RPMI7951 (cell line): ENCODE measurements around the gene CYP2R1. TPM values are rescaled to one million over a fixed set of nuclear protein-coding genes. Genes with fewer than 3 reads are reported as not detected.
A peak's percentile ranks its signal among the peaks of the same experiment; 100 is the strongest.
"Not testable (repeated sequence)": the region's sequence is repeated elsewhere in the genome, so short reads cannot be mapped to it uniquely, and the experiment has no call there.

Experiments used
- DNase-seq: peaks from one replicate; pipeline ENCODE4 v3.0.0-alpha.2; 2012; ENCODE audit warnings: low read depth
- total RNA-seq: library from RNA; depleted of rRNA; stranded (reverse); fragments of >200 nt; shearing (Covaris generic); gene quantifications from 2 replicates; pipeline ENCODE4 v1.2.3, GENCODE V29; 2014

CYP2R1 gene
- total RNA-seq, 1 experiment from 2014 or later, result 5.6 TPM

DNA sequence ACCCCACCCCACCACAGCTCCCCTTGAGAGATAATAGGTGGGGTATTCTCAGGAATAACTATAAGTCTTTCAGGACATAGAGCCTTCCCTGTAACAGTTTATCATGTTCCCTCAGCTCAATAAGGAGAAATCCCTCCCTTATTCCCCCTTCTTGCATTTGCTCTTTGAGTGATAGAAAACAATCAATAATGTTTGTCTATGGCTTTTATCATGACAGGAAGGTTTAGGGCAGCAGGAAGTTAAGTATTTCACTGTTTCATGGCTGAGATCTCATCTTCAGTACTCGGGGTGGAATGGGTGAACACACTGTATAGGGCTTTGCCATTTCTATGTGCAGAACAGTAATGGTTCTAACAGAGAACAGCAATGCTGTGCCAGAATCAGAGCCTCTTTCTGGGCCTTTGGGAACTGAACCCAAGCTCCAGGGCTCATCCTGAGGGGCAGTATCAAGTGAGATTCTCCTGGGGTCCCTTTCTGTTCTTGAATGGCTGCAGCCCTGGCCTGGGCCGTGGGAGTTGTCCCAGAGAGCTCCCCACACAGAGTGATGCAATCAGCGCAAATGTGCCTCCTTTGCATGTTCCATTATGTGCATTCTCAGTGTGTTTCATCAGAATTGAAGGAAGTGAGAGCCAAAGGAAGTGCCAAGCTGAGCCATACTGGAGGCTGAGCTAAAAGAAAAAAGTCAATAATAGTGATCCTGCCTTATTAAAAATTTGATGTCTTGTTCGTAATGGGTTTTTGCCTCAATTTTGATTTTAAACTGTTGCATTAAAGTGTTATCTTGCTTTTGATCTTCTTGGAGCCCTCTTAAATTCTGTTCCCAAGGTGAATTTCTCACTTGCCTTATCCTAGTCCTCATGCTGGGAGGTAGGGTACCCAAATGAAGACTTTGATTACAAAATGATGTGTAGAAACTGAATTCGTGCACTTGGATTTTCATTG is 2.9 kb upstream of the CYP2R1 start:
- no peak for DNase-seq

DNA sequence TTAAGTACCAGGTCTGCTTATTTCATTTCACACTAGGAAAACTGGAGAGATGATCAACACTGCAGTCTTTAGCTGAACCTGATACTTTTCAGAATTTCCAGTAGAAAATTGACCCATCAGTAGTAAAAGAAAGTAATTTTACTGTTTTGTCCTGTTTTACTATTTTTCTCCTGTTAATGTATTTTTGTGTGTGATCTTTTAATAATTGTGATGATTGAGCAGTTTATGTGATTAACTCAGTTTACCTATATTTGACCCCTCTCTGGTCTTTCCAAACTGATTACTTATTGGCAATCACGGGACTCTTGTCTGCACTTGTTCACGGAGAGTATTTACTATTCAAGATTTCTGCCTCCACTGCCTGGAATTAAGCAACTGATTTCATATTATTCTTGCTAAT is 546 bp upstream of the CYP2R1 start:
- no peak for DNase-seq

DNA sequence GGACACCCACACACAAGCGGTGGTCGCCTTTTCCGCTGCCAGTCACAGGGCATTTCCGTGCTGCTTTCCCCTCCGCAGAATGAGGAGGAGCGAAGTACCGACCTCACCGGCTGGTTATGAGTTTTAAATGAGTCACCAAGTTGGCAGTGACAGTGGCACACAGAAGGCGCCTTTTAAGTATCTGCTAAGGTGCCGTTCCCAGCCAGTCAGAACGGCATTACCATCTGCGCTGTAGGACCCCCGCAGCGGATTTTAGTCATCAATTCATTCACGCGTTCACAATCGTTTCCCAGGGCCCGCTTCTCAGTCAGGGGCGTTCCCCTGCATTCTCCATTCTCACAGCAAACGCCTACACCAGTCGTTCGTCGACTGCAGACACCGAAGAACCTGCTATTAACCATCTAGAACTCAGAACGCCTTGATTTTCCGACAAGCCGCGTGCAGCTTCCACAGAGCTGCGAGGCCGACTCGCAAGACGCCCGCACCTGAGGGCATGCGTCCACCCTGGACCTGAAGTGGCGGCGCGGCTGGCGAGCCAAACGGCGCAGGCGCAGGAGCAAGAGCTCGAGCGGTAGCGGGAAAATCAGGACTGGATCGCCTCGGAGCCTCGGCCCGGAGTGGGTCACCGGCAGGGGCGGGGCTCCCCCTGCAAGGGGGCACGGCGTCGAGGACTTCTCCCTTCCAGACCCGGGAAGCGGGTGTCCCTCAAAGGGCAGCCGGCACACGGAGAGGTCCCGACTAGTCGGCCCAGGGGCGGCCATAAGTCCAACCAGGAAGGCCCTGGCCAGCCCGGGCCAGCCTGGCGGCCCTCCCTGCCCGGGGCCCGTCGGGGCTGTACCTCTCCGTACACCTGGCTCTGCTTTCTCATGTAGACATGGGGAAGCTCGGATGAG is 642 bp downstream of the CYP2R1 start:
- DNase-seq, result peak; percentile 79

DNA sequence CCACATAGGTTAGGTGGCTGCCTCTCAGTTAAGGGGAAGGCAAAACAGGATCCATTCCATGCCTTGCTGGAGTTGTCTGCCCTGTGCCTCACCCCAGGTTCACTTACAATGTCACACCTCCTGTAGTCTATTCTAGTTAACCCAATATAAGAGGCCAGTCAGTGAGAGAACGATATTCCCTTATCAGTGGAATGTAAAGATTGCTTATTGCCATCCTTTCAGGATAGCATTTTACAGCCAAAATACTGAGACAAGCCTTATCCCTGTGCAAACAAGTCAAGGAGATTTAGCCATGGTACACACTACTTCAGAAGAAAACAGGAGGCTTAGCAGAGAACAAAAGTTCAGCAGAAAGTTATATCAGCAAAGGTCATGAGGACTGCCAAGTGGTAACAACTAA is 5.5 kb downstream of the CYP2R1 start:
- no peak for DNase-seq

DNA sequence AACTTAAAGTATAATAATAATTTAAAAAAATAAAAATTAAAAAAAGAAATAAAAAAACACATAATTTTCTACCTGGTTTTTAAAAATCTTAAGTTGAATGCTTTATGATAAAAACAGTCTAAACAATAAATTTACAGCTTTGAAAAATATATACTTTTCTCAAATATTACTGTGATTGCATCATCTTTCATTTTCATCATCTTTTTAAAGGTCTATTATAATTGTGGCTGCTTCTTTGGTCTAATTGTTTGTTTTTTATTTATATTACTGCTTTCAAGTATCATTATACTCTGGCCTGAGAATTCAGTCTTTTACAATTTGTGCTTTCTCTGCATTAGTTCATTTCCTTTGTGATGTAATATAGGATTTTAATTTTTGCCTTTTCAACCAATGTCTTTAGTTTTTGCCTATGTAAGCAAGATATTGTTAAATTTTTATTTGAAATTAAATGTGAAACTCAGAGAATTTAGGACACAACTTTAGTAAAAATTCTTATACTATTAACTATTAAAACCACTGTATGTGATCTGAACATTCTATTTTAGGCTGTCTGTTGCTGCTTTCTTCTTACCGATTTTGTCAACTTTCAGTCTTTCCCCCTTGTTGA is 7.3 kb downstream of the CYP2R1 start:
- no peak for DNase-seq

DNA sequence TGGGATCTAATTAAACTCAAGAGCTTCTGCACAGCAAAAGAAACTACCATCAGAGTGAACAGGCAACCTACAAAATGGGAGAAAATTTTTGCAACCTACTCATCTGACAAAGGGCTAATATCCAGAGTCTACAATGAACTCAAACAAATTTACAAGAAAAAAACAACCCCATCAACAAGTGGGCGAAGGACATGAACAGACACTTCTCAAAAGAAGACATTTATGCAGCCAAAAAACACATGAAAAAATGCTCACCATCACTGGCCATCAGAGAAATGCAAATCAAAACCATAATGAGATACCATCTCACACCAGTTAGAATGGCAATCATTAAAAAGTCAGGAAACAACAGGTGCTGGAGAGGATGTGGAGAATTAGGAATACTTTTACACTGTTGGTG is 8.3 kb downstream of the CYP2R1 start:
- DNase-seq, result not testable (repeated sequence)

DNA sequence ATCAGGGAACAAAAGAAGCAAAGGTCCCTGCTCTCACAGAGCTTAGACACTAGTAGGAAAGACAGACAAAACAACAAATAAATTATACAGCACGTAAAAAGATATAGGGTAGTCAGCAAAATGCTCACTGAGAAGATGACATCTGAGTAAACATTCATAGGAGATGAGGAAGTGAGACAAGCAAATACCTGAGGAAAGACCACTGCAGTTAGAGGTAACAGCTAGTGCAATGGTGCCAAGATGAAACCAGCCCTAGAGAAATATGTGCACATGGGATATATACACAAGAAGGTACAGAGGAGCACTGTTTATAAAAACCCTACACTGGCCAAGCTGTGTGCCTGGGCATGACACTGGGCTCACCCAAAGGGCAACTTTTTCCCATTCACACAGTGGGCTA is 9.8 kb downstream of the CYP2R1 start:
- no peak for DNase-seq

DNA sequence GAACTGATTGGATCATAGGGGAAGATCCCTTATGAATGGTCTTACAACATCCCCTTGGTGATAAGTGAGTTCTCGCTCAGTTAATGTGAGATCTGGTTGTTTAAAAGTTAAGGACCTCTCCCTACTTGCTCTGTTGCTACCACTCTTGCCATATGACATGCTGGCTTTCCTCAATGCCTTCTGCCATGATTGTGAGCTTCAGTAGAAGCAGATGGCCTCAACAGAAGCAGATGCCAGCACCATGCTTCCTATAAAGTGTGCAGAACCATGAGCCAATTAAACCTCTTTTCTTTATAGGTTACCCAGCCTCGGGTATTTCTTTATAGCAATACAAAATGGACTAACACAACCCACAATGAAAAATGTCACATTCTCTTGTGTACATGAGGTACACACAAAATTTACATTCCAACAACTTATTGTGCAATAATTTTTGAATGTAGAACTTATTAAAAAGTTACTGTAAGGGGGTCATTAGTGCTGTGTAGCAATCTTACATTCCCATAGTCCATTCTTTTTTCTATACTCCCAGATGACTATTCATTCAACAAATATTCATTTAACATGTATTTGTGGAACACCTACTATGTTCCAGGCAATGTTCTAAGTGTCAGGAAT is 10.3 kb downstream of the CYP2R1 start:
- no peak for DNase-seq

DNA sequence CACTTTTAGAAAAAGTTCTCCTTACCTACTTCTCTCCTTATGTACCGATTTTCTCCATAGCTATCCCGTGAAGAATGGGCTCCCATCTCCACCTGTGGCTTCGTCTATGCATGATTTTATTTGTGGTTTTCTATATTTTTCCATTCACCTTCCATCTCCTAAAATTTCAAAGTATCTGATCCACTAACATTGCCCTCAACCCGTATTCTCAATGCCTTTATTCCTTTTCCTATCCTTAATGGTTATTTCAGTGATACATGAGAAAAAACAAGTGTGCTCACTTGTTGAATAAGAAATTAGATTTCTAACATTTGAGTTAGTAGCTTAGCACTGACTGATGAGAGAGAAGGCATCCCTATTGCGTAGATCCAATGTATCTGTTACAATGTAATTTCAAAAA is 16.9 kb downstream of the CYP2R1 start:
- DNase-seq, result no peak

DNA sequence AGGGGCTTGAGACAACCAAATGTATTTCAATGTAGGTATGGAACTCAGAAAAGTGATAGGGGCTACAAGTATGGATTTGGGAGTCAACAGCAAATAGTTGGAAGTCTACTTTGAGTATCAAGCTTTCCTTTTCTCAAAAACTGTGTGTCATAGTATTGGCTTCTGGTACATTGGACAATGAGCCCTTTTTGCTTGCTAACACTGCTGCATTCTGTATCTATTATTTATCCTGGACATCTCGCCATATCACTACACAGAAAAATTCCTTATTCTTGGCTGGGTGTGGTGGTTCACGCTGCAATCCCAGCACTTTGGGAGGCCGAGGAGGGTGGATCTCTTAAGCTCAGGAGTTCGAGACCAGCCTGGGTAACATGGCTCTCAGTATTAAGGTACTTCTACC is 18.4 kb downstream of the CYP2R1 start:
- no peak for DNase-seq

DNA sequence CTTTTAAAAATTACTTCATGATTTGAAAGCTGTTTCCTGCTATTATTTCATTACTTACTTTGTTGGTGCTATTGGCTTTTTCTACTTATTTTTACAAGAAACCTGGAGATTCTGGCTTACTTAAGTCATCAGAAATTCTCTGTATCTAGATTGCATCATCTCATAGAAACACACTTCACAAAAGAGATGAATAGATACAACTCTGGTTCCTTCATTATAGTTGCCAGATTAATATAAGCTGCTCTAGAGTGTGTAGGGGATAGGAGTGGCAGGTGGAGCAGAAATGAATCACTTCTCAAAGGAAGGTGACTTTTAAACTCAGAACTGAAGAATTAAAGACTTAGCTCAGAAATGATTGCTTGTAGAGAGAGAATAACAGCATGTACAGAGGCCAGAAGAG is 20.0 kb downstream of the CYP2R1 start:
- DNase-seq, result no peak

DNA sequence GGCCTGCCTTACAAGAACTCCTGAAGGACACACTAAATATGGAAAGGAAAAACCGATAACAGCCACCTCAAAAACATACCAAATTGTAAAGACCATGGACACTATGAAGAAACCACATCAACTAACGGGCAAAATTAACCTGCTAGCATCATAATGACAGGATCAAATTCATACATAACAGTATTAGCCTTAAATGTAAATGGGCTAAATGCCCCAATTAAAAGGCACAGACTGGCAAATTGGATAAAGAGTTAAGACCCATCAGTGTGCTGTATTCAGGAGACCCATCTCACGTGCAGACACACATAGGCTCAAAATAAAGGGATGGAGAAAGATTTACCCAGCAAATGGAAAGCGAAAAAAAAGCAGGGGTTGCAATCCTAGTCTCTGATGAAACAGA is 28.3 kb downstream of the CYP2R1 start:
- DNase-seq, result not testable (repeated sequence)

DNA sequence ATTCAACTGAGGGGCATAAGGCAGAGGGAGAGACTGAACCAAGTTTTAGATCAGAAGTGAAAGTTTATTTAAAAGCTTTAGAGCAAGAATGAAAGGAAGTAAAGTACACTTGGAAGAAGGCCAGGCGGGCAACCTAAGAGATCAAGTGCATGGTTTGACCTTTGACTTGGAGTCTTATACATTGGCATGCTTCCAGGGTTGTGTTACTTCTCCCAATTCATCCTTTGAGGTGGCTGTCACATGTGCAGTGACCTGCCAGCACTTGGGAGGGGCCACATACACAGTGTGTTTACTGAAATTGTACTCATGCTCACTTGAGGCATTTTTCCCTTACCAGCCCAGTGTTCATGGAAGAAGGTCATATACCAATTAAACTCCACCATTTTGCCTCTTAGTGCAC is 30.4 kb downstream of the CYP2R1 start:
- DNase-seq, result no peak

DNA sequence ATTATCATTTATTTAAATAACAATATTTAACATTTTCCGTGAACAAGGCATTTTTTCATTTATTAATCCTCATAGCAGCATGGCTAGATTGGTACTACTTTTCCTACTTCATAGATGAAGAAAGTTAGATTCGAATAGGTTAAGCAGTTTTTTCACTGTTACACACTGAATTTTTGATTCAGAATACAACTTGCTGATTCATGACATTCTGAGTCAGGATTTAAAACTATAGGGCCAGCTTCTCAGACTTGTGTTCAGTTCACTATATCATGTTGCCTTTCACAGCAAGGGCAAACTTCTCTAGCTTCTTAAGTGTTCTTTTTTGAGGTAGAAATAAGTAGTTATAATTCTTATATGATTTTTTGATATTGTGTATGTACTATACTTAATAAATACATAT is 31.5 kb downstream of the CYP2R1 start:
- DNase-seq, result no peak

DNA sequence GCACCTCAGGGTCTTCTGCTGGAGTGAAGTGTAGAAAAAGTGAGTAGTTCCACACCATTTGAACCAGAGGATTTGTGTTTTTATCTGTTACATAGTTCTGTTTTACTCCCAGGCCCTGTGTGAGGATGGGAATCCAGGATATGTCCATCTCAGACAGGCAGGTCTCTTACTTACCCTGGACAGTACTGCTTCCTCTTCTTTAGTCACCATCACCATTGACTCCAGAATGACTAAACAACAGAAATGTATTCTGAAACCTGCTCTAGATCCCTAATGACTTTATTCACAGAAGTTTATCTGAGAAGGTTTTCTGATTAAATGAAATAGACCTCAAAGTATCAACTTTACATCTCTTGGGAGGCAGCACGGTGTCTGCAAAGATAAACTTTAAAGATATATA is 33.6 kb downstream of the CYP2R1 start:
- no peak for DNase-seq

DNA sequence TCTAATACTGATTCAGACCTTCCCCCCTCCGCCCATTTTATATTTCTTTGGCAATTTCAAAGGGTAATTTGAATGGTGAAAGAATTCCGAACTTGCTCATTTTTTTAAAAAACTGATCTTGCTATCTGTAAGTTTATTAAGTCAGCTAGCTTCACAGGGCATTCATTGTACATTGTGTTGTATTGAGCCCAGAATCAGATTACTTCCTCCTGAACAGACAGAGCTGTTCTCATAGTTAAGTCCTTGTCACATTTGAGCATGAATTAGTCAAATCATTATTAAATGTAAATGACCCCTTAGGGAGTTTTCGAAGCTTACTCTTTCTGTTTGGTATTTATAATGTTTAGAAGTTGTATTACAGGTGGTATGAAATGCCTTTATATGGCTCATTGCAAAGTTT is 34.4 kb downstream of the CYP2R1 start:
- no peak for DNase-seq

DNA sequence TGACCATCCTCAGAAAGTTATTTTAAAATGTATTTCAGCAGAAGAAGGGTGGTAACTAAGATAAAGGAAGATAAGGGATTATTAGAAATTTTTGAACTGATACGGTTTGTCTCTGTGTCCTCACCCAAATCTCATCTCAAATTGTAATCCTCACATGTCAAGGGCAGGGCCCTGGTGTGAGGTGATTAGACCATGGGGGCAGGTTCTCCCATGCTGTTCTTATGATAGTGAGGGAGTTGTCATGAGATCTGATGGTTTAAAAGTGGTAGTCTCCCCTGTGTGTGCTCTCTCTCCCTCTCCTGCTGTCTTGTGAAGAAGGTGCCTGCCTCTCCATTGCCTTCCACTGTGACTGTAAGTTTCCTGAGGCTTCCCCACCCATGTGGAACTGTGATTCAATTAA is 36.1 kb downstream of the CYP2R1 start:
- no peak for DNase-seq

DNA sequence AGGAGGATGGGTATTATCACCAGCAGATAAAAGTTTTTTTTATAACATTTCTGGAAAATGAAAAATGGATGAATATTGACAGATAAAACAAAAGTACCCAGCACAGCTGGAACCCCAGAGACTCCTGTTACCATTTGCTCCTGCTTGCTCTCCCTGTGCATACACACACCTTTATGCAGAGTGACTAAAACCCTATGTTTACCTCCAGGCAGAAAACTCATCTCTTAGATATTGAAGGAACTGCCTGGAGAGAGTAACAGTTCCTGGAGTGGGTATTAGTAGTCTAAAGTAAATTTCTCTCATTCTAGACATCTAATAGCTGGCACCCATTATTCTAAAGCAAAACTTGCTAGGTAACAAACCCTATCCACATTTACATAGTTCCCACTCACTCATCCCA is 38.0 kb downstream of the CYP2R1 start:
- no peak for DNase-seq

DNA sequence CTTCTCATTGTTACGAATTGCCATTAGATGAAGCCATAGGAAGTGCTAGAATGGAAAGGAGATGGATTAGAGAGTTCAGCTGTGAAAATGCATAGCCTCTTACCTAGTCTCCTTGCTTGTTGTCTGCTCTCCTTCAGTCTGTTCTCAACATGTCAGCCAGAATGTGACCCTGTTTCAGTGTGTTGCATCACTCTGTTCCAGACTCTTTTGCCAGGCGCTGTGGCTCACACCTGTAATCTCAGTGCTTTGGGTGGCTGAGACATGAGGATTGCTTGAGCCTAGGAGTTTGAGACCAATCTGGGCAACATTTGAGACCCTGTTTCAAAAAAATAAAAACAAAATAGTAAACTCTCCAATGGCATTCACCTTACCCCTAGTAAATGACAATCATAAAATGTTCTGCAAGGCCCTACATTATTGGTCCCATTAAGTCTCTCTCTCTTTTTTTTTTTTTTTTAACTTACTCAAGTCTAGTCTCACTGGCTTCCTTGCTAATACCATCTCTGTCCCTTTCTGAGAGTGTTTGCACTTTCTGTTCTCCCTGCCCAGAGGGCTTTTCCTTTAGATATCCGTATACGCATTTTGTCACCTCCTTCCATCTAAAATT is 39.4 kb downstream of the CYP2R1 start:
- no peak for DNase-seq

DNA sequence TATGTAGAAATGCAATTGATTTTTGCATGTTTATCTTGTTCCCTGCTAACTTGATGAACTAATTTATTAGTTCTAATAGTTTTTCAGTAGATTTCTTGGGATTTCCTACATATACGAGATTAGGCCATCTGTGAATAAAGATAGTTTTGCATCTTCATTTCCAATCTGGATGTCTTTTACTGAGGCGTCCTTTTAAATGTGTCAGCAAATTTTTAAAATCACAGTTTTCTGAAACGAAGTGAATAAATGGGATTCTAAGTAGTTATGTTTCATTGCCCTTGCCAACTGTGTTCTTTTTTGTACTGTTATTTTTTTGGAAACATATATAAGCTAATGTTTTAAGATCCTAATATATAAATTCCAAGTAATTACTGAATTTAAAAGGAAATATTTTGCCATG is 50.0 kb downstream of the CYP2R1 start:
- no peak for DNase-seq
